ENCODE data around the gene ODAD4.
"Not testable (repeated sequence)": the region's sequence is repeated elsewhere in the genome, so short reads cannot be mapped to it uniquely, and the experiment has no call there.

ODAD4 gene

GRCh38 chr17:42005166-42005565, 74.7 kb downstream of the ODAD4 start:
- no peak for DNase-seq

GRCh38 chr17:42009170-42009569, 78.8 kb downstream of the ODAD4 start:
- DNase-seq, result no peak

- DNase-seq, result not testable (repeated sequence)
Observed at GRCh38 chr17:42010266-42010680, 79.9 kb downstream of the ODAD4 start.

- DNase-seq, result no peak
Observed at GRCh38 chr17:42010898-42011516, 80.6 kb downstream of the ODAD4 start.

GRCh38 chr17:42012363-42012762, 81.9 kb downstream of the ODAD4 start:
- not testable (repeated sequence) for DNase-seq

GRCh38 chr17:42013740-42014139, 83.3 kb downstream of the ODAD4 start:
- not testable (repeated sequence) for DNase-seq

Data from CD4-positive, alpha-beta T cell treated with Interleukin-10 for 1 hour (primary cell).